IPS-18a (cell line): ENCODE results near the gene PTEN.

Experiments
- H3K27ac ChIP-seq: one replicate; pipeline ENCODE4 v1.5.1; 2013; ENCODE audit warnings: low read length
- H3K27me3 ChIP-seq: one replicate; pipeline ENCODE4 v1.6.1; 2013; ENCODE audit warnings: mild to moderate bottlenecking, low read length; ENCODE audit not compliant: control insufficient read depth, insufficient read depth
- H3K36me3 ChIP-seq: one replicate; pipeline ENCODE4 v1.6.1; 2013; ENCODE audit warnings: low read depth, low read length; ENCODE audit not compliant: control insufficient read depth
- H3K4me1 ChIP-seq: one replicate; pipeline ENCODE4 v1.6.1; 2013; ENCODE audit warnings: low read depth, low read length; ENCODE audit not compliant: control insufficient read depth
- H3K4me3 ChIP-seq: one replicate; pipeline ENCODE4 v1.5.1; 2013; ENCODE audit warnings: low read length
- H3K9ac ChIP-seq: one replicate; pipeline ENCODE4 v1.6.1; 2013; ENCODE audit warnings: mild to moderate bottlenecking, low read length, moderate library complexity
- H3K9me3 ChIP-seq: one replicate; pipeline ENCODE4 v1.6.1; 2013; ENCODE audit warnings: low read depth, low read length; ENCODE audit not compliant: control insufficient read depth

PTEN gene

DNA sequence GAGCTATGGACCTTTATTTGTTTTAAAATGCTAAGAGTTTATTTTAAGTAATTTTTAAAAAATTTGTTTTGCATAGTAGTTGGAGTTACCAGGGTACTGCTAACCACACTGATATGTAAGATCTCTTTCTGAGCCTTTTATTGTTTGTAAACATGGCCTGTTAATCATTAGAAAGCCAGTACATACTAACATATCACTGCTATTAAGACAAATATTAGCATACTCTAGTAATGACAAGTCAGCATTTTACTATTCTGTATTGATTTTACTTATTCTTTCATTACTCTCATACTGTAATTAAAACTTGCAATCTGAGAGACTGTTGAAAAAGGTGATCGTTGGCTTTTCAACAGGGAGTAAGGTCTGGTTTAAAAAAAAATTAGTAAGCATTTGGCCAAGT is 66.7 kb downstream of the PTEN start:
- Histone ChIP-seq H3K36me3 (peaks cover 9% of the 10 kb centered on the region), H3K4me1 (peaks cover 13% of the 10 kb centered on the region), H3K27me3 (no peaks in the 10 kb centered on the region), H3K27ac (no peak overlapping the region), H3K4me3 (no peak overlapping the region), H3K9ac (no peak overlapping the region), H3K9me3 (no peaks in the 10 kb centered on the region)

DNA sequence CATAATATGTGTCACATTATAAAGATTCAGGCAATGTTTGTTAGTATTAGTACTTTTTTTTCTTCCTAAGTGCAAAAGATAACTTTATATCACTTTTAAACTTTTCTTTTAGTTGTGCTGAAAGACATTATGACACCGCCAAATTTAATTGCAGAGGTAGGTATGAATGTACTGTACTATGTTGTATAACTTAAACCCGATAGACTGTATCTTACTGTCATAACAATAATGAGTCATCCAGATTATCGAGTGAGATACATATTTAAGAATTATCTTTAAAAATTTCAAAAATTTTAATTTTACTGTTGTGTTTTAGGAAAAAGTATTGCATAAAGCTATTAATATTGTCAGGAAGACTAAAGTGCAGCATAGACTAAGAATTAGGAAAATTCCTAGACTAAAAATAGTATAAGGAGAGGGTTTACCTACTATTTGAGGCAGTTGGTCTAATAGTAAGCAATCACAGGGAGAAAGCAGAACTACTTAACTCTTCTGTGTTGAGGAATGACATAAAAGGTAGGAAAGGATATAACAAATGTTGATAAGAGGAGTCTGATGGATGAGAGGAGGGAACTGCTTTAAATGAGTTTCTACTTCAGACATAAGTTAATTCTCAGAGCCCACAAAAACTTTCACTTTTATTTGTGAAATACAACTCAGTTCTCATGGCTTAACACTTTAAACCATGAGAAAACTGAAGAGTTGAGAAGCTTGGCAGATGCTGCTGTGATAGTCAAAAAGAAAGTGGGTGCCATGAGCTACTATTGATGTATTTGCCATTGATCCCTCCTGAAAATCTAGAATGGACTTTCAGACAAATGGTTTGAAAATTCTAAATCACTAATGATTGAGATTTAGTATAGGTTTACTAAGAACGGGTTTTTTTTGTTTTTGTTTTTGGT is 67.8 kb downstream of the PTEN start:
- no peak overlapping the region for H3K9ac ChIP-seq
- no peaks in the 10 kb centered on the region for H3K27me3 ChIP-seq
- no peak overlapping the region for H3K4me3 ChIP-seq
- H3K4me1 ChIP-seq, result peaks cover 10% of the 10 kb centered on the region
- no peak overlapping the region for H3K27ac ChIP-seq
- H3K36me3 ChIP-seq, result peaks cover 9% of the 10 kb centered on the region
- no peaks in the 10 kb centered on the region for H3K9me3 ChIP-seq

DNA sequence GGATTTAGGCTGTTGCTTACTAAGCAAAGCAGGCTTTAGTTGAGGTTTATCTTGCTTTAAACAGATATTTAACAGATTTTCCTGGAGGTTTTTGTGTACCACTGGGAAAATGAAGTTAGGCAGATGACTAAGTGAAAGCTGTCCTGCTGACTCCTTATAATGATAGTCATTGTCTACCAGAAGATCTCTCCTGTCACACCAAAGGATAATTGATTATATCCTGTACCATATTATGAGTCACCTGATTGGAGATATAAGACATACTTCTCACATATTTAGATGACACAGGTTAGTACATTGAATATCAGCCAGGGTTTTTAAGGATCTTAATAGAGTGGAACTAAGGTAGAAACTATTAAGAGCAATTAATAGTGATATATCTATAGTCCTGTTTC is 68.4 kb downstream of the PTEN start:
- no peaks in the 10 kb centered on the region for H3K9me3 ChIP-seq
- peaks cover 6% of the 10 kb centered on the region for H3K36me3 ChIP-seq

DNA sequence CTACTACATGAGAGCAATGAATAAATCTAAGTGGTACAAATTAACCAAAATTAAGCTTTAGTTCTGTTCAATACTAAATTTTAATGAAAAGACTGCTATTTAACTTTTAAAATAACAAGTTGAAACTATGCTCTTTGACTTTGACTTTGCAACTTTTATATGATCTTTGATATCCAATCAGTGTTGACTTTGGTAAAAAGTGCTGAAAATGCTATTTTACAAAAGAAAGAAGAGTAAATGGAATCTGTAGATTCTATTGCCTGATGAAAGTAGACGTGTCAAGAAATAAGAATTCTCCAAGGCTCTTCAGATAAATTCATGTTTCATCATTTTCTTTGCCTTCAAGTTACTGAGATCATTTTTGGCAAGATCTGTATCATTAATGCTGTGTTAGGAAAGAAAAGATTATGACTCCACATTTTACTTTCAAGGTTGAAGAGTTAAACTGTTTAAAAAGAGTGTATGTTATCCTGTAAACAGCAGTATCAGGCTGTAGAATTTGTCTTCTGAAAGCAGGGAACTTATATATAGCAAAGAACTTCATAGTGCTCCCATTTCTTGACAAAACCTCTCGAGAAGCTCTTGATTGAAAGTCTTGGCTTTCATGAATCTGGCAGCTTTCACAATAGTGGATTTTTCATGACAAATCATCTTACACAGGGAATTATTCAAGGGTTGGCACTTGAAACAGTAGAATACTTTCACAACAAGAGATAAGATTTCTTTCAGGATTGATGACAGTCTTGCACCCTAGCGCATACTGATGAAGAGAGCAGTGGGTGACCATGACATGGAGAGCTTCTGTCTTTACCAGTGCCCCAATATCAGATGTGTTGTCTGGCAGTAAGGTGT is 72.1 kb downstream of the PTEN start:
- H3K36me3 ChIP-seq, result peaks cover 6% of the 10 kb centered on the region
- H3K4me3 ChIP-seq, result no peak overlapping the region
- no peaks in the 10 kb centered on the region for H3K27me3 ChIP-seq
- H3K9me3 ChIP-seq, result no peaks in the 10 kb centered on the region
- no peak overlapping the region for H3K9ac ChIP-seq
- H3K4me1 ChIP-seq, result peaks cover 21% of the 10 kb centered on the region
- no peak overlapping the region for H3K27ac ChIP-seq

More for the DNA sequence above, 68.4 kb downstream of the PTEN start:
- Histone ChIP-seq H3K4me1 (peaks cover 4% of the 10 kb centered on the region), H3K9ac (no peak overlapping the region), H3K4me3 (no peak overlapping the region), H3K27ac (no peak overlapping the region), H3K27me3 (no peaks in the 10 kb centered on the region)

DNA sequence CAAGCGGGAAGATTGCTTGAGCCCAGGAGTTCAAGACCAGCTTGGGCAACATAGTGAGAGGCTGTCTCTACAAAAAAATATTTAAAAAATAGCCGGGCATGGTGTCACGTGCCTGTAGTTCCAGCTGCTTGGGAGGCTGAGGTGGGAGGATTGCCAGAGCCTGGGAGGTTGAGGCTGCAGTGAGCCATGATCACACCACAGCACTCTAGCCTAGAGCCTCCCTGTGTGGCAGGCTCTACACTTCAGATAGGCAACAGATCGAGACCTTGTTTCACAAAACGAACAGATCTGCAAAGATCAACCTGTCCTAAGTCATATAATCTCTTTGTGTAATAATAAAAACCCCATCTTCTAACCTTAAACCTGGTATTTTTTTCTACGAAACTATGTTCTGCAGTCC is 76.8 kb downstream of the PTEN start:
- Histone ChIP-seq H3K4me1 (peaks cover 21% of the 10 kb centered on the region), H3K9me3 (no peaks in the 10 kb centered on the region), H3K9ac (no peak overlapping the region), H3K4me3 (no peak overlapping the region), H3K36me3 (peaks cover 3% of the 10 kb centered on the region), H3K27ac (no peak overlapping the region), H3K27me3 (no peaks in the 10 kb centered on the region)

DNA sequence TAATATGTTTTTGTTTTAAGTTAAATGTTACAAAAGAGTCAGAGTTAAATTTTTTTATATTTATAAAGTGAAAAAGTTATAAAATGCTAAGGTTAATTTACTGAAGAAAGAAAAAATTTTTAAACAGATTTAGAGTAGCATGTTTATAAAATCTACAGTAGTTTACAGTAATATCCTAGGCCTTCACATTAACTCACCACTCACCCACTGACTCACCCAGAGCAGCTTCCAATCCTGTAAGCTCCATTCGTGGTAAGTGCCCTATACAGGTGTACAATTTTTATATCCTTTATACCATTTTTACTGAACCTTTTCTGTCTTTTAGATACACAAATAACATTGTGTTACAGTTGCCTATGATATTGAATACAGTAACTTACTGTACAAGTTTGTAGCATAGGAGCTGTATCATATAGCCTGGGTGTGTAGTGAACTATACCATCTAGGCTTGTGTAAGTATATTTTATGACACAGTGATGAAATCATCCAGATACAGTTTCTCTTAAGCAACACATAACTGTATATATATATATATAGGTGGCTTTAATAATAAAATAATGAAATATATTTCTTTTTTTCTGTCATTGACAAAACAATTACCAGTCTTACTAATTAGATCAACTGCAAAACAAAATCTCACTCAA is 79.6 kb downstream of the PTEN start:
- H3K4me1 ChIP-seq, result peaks cover 9% of the 10 kb centered on the region
- no peak overlapping the region for H3K27ac ChIP-seq
- H3K27me3 ChIP-seq, result no peaks in the 10 kb centered on the region
- H3K4me3 ChIP-seq, result no peak overlapping the region
- no peaks in the 10 kb centered on the region for H3K9me3 ChIP-seq
- H3K9ac ChIP-seq, result no peak overlapping the region
- H3K36me3 ChIP-seq, result peaks cover 3% of the 10 kb centered on the region

DNA sequence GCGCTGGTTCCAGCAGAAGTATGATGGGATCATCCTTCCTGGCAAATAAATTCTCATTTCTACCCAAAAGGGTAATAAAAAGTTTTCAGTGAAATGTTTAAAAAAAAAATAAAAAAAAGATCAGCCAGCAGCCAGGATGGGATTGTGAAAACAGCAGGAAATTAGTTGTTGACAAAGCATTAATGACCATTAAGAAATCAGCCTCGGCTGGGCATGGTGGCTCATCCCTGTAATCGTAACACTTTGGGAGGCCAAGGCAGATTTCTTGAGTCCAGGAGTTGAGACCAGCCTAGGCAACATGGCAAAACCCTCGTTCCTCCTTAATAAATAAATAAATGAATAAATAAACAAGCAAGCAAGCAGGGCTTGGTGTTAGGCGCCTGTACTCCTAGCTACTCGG is 82.6 kb downstream of the PTEN start:
- no peak overlapping the region for H3K9ac ChIP-seq
- H3K27me3 ChIP-seq, result no peaks in the 10 kb centered on the region
- no peaks in the 10 kb centered on the region for H3K9me3 ChIP-seq
- peaks cover 3% of the 10 kb centered on the region for H3K36me3 ChIP-seq
- H3K27ac ChIP-seq, result no peak overlapping the region
- no peak overlapping the region for H3K4me3 ChIP-seq
- no peaks in the 10 kb centered on the region for H3K4me1 ChIP-seq

DNA sequence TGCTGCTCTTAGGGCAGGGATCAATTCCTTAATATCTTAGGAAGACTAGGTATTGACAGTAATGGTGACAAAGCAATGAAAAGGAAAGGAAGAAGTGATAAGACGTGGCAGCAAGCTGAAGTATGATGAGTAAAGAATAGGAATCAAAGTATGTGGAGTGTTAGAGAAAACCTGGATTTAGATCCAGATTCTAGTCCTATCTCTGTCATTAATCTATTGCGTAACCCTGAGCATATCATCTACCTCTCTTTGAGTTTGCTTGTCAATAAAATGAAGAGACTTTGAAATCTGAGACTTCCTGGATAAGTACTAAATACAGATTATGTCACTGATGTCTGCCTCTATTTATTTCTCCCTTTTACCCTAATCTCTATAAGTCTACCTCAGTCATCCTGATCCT is 89.2 kb downstream of the PTEN start:
- no peaks in the 10 kb centered on the region for H3K9me3 ChIP-seq
- H3K9ac ChIP-seq, result no peak overlapping the region
- no peak overlapping the region for H3K4me3 ChIP-seq
- H3K27ac ChIP-seq, result no peak overlapping the region
- H3K27me3 ChIP-seq, result no peaks in the 10 kb centered on the region
- peaks cover 18% of the 10 kb centered on the region for H3K36me3 ChIP-seq
- no peaks in the 10 kb centered on the region for H3K4me1 ChIP-seq

DNA sequence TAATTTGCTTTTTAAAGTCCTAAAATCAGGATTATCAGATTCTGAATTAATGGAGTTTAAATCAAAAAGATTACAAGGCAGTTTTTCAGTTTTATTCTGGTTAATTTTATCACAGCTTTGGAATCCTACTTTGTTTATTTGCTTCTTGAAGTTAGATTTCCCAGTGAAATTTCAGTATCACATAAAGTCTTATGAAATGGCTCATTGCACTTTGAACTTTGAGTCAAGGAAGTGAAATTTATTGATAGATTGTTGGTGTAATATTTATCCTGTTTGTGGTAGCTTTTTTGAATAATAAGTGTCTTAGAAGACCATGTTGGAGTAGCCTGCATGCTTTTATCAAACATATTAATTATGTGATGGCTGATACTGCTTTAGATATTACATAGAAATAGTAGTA is 92.6 kb downstream of the PTEN start:
- no peak overlapping the region for H3K27ac ChIP-seq
- no peaks in the 10 kb centered on the region for H3K27me3 ChIP-seq
- no peaks in the 10 kb centered on the region for H3K9me3 ChIP-seq
- no peaks in the 10 kb centered on the region for H3K4me1 ChIP-seq
- no peak overlapping the region for H3K9ac ChIP-seq
- H3K4me3 ChIP-seq, result no peak overlapping the region
- H3K36me3 ChIP-seq, result peaks cover 30% of the 10 kb centered on the region

DNA sequence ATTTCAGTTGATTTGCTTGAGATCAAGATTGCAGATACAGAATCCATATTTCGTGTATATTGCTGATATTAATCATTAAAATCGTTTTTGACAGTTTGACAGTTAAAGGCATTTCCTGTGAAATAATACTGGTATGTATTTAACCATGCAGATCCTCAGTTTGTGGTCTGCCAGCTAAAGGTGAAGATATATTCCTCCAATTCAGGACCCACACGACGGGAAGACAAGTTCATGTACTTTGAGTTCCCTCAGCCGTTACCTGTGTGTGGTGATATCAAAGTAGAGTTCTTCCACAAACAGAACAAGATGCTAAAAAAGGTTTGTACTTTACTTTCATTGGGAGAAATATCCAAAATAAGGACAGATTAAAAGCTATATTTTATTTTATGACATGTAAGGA is 94.3 kb downstream of the PTEN start:
- no peaks in the 10 kb centered on the region for H3K27me3 ChIP-seq
- peaks cover 29% of the 10 kb centered on the region for H3K36me3 ChIP-seq
- H3K27ac ChIP-seq, result no peak overlapping the region
- no peaks in the 10 kb centered on the region for H3K4me1 ChIP-seq
- no peaks in the 10 kb centered on the region for H3K9me3 ChIP-seq
- H3K9ac ChIP-seq, result no peak overlapping the region
- no peak overlapping the region for H3K4me3 ChIP-seq

DNA sequence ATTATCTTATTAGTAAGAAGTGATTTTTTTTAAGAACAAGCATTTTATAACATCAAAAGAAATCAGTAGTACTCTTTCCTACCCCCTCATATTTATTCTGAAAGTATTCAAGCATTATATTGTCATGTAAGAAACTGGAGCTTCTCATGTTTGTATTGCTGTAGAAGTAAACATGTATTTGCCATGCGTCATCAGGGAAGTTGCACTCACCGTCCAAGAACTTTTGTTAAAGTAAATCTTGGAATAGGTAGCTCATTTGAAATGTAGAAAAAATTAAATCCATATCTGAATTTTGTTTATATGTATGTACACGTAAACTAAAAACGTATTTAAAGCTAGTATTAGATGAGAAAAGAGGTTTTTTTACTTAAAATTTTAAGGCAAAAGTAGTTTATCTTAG is 96.8 kb downstream of the PTEN start:
- no peaks in the 10 kb centered on the region for H3K9me3 ChIP-seq
- H3K4me1 ChIP-seq, result no peaks in the 10 kb centered on the region
- no peak overlapping the region for H3K4me3 ChIP-seq
- H3K36me3 ChIP-seq, result peaks cover 33% of the 10 kb centered on the region
- H3K27ac ChIP-seq, result no peak overlapping the region
- no peaks in the 10 kb centered on the region for H3K27me3 ChIP-seq
- no peak overlapping the region for H3K9ac ChIP-seq
